NK-92 treated with Interleukin-12 subunit alpha and Interleukin-12 subunit beta, amount 100 ng/mL, for 24 hours (cell line): Measurements from ENCODE around the gene BCL6.
"Not testable (repeated sequence)": the region's sequence is repeated elsewhere in the genome, so short reads cannot be mapped to it uniquely, and the experiment has no call there.

Source experiments
- DNase-seq: peaks from one replicate; lab custom pipeline; 2025; lab: John Stamatoyannopoulos, UW

BCL6 gene

GRCh38 chr3:187714404-187714979 lies 30.8 kb downstream of the BCL6 start:
- DNase-seq: peak; percentile 50

GRCh38 chr3:187713504-187713903 lies 31.8 kb downstream of the BCL6 start:
- DNase-seq: no peak

- DNase-seq: no peak
These were observed 36.1 kb downstream of the BCL6 start for GRCh38 chr3:187709155-187709554.

GRCh38 chr3:187708696-187709095 lies 36.6 kb downstream of the BCL6 start:
- no peak for DNase-seq

- no peak for DNase-seq
These were observed 38.3 kb downstream of the BCL6 start for GRCh38 chr3:187706971-187707370.

GRCh38 chr3:187705164-187705563 lies 40.1 kb downstream of the BCL6 start:
- DNase-seq: no peak

GRCh38 chr3:187702507-187703033 lies 42.7 kb downstream of the BCL6 start, which contains the start of gene RTP2:
Gene RTP2, minus strand, starts transcription at chr3:187702557. Its CDS starts 429 bp downstream, at chr3:187702128.
- no peak for DNase-seq

GRCh38 chr3:187700249-187700648 lies 45.0 kb downstream of the BCL6 start:
- DNase-seq: no peak

- no peak for DNase-seq
These were observed 46.5 kb downstream of the BCL6 start for GRCh38 chr3:187698499-187699399.

- DNase-seq: no peak
These were observed 49.2 kb downstream of the BCL6 start for GRCh38 chr3:187696021-187696420.

- no peak for DNase-seq
These were observed 49.8 kb downstream of the BCL6 start for GRCh38 chr3:187695449-187695848.

GRCh38 chr3:187694801-187695200 lies 50.5 kb downstream of the BCL6 start:
- DNase-seq: no peak

GRCh38 chr3:187693431-187693830 lies 51.8 kb downstream of the BCL6 start:
- DNase-seq: no peak

GRCh38 chr3:187689984-187690383 lies 55.3 kb downstream of the BCL6 start:
- DNase-seq: no peak

- DNase-seq: no peak
These were observed 58.5 kb downstream of the BCL6 start for GRCh38 chr3:187686621-187687273.

- DNase-seq: no peak
These were observed 59.3 kb downstream of the BCL6 start for GRCh38 chr3:187685948-187686347.

- no peak for DNase-seq
These were observed 60.4 kb downstream of the BCL6 start for GRCh38 chr3:187684880-187685279.

GRCh38 chr3:187684444-187684843 lies 60.8 kb downstream of the BCL6 start:
- DNase-seq: no peak

- DNase-seq: not testable (repeated sequence)
These were observed 63.5 kb downstream of the BCL6 start for GRCh38 chr3:187681756-187682155.

GRCh38 chr3:187679638-187680396 lies 65.5 kb downstream of the BCL6 start:
- DNase-seq: peak; percentile 9

- no peak for DNase-seq
These were observed 66.5 kb downstream of the BCL6 start for GRCh38 chr3:187678726-187679268.

- DNase-seq: no peak
These were observed 67.7 kb downstream of the BCL6 start for GRCh38 chr3:187677604-187678003.
